GM23338 (cell line): Measurements from ENCODE around the gene RPL34. TPM values are rescaled to one million over a fixed set of nuclear protein-coding genes. Genes with fewer than 3 reads are reported as not detected.

Source experiments
- ATAC-seq: fragments of 200-7000 bp; cut with Tn5 transposase; 3 replicates; pipeline ENCODE4 v1.9.1; 2020
- DNase-seq: peaks from one replicate; pipeline ENCODE4 v3.0.0-alpha.2; 2015; ENCODE audit warnings: low spot score
- H2AFZ ChIP-seq: fragments of 200-600 bp; sonication (generic); 2 replicates; pipeline ENCODE4 v1.8.0; 2016; ENCODE audit warnings: antibody characterized with exemption, mild to moderate bottlenecking, moderate library complexity
- H3F3A ChIP-seq: fragments of 200-600 bp; sonication (generic); replicated peaks from 2 replicates; pipeline ENCODE4 v1.8.0; 2017; ENCODE audit warnings: antibody characterized with exemption, mixed run types, low read depth
- H3K27ac ChIP-seq: fragments of 200-600 bp; sonication (generic); 2 replicates; pipeline ENCODE4 v1.6.1; 2016; ENCODE audit warnings: low read depth
- H3K27me3 ChIP-seq: fragments of 200-600 bp; sonication (generic); 2 replicates; pipeline ENCODE4 v1.8.0; 2016; ENCODE audit warnings: mild to moderate bottlenecking, mixed run types, moderate library complexity; ENCODE audit not compliant: insufficient read depth
- H3K36me3 ChIP-seq: fragments of 200-600 bp; sonication (generic); 2 replicates; pipeline ENCODE4 v1.8.0; 2016; ENCODE audit warnings: mild to moderate bottlenecking; ENCODE audit not compliant: insufficient read depth
- H3K4me1 ChIP-seq: fragments of 200-600 bp; sonication (generic); 2 replicates; pipeline ENCODE4 v1.8.0; 2016; ENCODE audit warnings: mild to moderate bottlenecking, moderate library complexity; ENCODE audit not compliant: insufficient read depth
- H3K4me2 ChIP-seq: fragments of 200-600 bp; sonication (generic); 2 replicates; pipeline ENCODE4 v1.7.1; 2017; ENCODE audit warnings: mixed run types
- H3K4me3 ChIP-seq: fragments of 200-600 bp; sonication (generic); 2 replicates; pipeline ENCODE4 v1.6.1; 2016; ENCODE audit warnings: mixed run types
- H3K79me2 ChIP-seq: fragments of 200-600 bp; sonication (generic); replicated peaks from 2 replicates; pipeline ENCODE4 v1.8.0; 2017; ENCODE audit warnings: mild to moderate bottlenecking; ENCODE audit not compliant: insufficient read depth
- H3K9me2 ChIP-seq: fragments of 200-600 bp; sonication (generic); 2 replicates; pipeline ENCODE4 v1.8.0; 2017; ENCODE audit not compliant: insufficient read depth
- H4K20me1 ChIP-seq: fragments of 200-600 bp; sonication (generic); replicated peaks from 2 replicates; pipeline ENCODE4 v1.8.0; 2017; ENCODE audit warnings: mild to moderate bottlenecking; ENCODE audit not compliant: insufficient read depth
- H3K27ac Mint-ChIP-seq: 2 replicates; pipeline ENCODE4 v1.8.0; 2020; ENCODE audit warnings: inconsistent platforms, mild to moderate bottlenecking, moderate library complexity, mixed read lengths
- H3K27me3 Mint-ChIP-seq: 3 replicates; pipeline ENCODE4 v1.8.0; 2022; ENCODE audit warnings: low read depth, mild to moderate bottlenecking, moderate library complexity, mixed read lengths, inconsistent platforms; ENCODE audit not compliant: insufficient read depth, poor library complexity
- H3K36me3 Mint-ChIP-seq: 3 replicates; pipeline ENCODE4 v1.8.0; 2021; ENCODE audit warnings: low read depth, mild to moderate bottlenecking, inconsistent platforms, moderate library complexity, mixed read lengths
- H3K4me1 Mint-ChIP-seq: 3 replicates; pipeline ENCODE4 v1.8.0; 2020; ENCODE audit warnings: mild to moderate bottlenecking, inconsistent platforms, mixed read lengths
- H3K4me3 Mint-ChIP-seq: 3 replicates; pipeline ENCODE4 v1.8.0; 2021; ENCODE audit warnings: moderate library complexity, mild to moderate bottlenecking, inconsistent platforms, mixed read lengths
- H3K9me3 Mint-ChIP-seq: 3 replicates; pipeline ENCODE4 v1.8.0; 2020; ENCODE audit warnings: moderate library complexity, mild to moderate bottlenecking, inconsistent platforms, mixed read lengths
- CREB1 ChIP-seq: fragments of 250-450 bp; sonication (Bioruptor Pico); IDR thresholded peaks from 2 replicates; pipeline ENCODE4 v1.5.0; 2020; ENCODE audit warnings: low read depth, mild to moderate bottlenecking, moderate library complexity
- CTCF ChIP-seq, 2 experiments: fragments of 200-600 bp in 1 of 2; sonication (generic) in 1 of 2; conservative IDR thresholded peaks; 2 replicates each; pipeline versions ENCODE4 v1.5.1 to v1.6.1; 2016 to 2017; ENCODE audit warnings: antibody characterized with exemption in 2 of 2, low read depth in 2 of 2, mild to moderate bottlenecking in 2 of 2, moderate library complexity in 1 of 2
- ETS1 ChIP-seq: IDR thresholded peaks from 2 replicates; pipeline ENCODE4 v1.6.1; 2016; ENCODE audit warnings: antibody characterized with exemption
- EZH2 ChIP-seq: fragments of 200-600 bp; sonication (generic); IDR thresholded peaks from one replicate; pipeline ENCODE4 v1.8.0; 2017; ENCODE audit warnings: antibody characterized with exemption, mild to moderate bottlenecking, low read depth; ENCODE audit not compliant: unreplicated experiment
- EZH2phosphoT487 ChIP-seq: fragments of 200-600 bp; sonication (generic); IDR thresholded peaks from one replicate; pipeline ENCODE4 v1.8.1; 2018; ENCODE audit warnings: antibody characterized with exemption; ENCODE audit not compliant: unreplicated experiment
- JUNB ChIP-seq: IDR thresholded peaks from one replicate; pipeline ENCODE4 v1.6.1; 2016; ENCODE audit warnings: antibody characterized with exemption; ENCODE audit not compliant: unreplicated experiment
- NANOG ChIP-seq: IDR thresholded peaks from 2 replicates; pipeline ENCODE4 v1.6.1; 2016; ENCODE audit warnings: antibody characterized with exemption, borderline replicate concordance
- POLR2AphosphoS5 ChIP-seq: IDR thresholded peaks from 2 replicates; pipeline ENCODE4 v1.6.1; 2016; ENCODE audit warnings: antibody characterized with exemption, low read depth
- REST ChIP-seq: IDR thresholded peaks from one replicate; pipeline ENCODE4 v1.6.1; 2018; ENCODE audit warnings: antibody characterized with exemption; ENCODE audit not compliant: unreplicated experiment
- STAT1 ChIP-seq: IDR thresholded peaks from one replicate; pipeline ENCODE4 v1.6.1; 2016; ENCODE audit warnings: antibody characterized with exemption; ENCODE audit not compliant: unreplicated experiment
- ZNF114 ChIP-seq: fragments of 250-450 bp; sonication (Bioruptor Pico); IDR thresholded peaks from 2 replicates; pipeline ENCODE4 v1.5.0; 2020; ENCODE audit warnings: mild to moderate bottlenecking, moderate library complexity
- ZNF331 ChIP-seq: fragments of 250-450 bp; sonication (Bioruptor Pico); IDR thresholded peaks from 2 replicates; pipeline ENCODE4 v1.5.0; 2020; ENCODE audit warnings: low read depth, mild to moderate bottlenecking, moderate library complexity
- ZNF462 ChIP-seq: fragments of 250-450 bp; sonication (Bioruptor Pico); IDR thresholded peaks from 2 replicates; pipeline ENCODE4 v1.5.0; 2020; ENCODE audit warnings: mild to moderate bottlenecking, moderate library complexity
- polyA plus RNA-seq: library from polyadenylated mRNA; unstranded; fragments of >200 nt; fragmentation: Nextera tagmentation; extraction: Ambion mirVana; gene quantifications from 2 replicates; pipeline ENCODE4 v1.2.1, GENCODE V29; 2016
- total RNA-seq: library from RNA; depleted of rRNA; stranded (reverse); fragments of >200 nt; shearing (Covaris generic); gene quantifications from 2 replicates; pipeline ENCODE4 v1.2.3, GENCODE V29; 2014

Gene RPL34
- total and polyA plus RNA-seq, 2 experiments from 2014 or later, result 785 to 2,566 TPM

- Histone ChIP-seq H3K27ac (no peak overlapping the region), H3K4me2 (no peak overlapping the region), H2AFZ (no peak overlapping the region), H3K4me3 (no peak overlapping the region), H3F3A (no peaks in the 10 kb centered on the region), H3K9me2 (no peaks in the 10 kb centered on the region), H4K20me1 (no peaks in the 10 kb centered on the region), H3K4me1 (no peaks in the 10 kb centered on the region), H3K36me3 (no peaks in the 10 kb centered on the region), H3K27me3 (no peaks in the 10 kb centered on the region), H3K79me2 (peaks cover 12% of the 10 kb centered on the region)
- Mint-ChIP-seq H3K4me1 (no peaks in the 10 kb centered on the region), H3K9me3 (no peaks in the 10 kb centered on the region), H3K27me3 (peaks cover 2% of the 10 kb centered on the region), H3K36me3 (no peaks in the 10 kb centered on the region), H3K27ac (no peak overlapping the region), H3K4me3 (no peak overlapping the region)
- DNase-seq, result no peak
- TF ChIP-seq ZNF331 (CRISPR knock-in tag), result no peak
- TF ChIP-seq NANOG, result no peak
- TF ChIP-seq REST, result no peak
- no peak for TF ChIP-seq ZNF462 (CRISPR knock-in tag)
- no peak for TF ChIP-seq JUNB
- no peak for TF ChIP-seq ZNF114 (CRISPR knock-in tag)
- no peak for TF ChIP-seq STAT1
- TF ChIP-seq EZH2, result no peak
- no peak for TF ChIP-seq ETS1
- TF ChIP-seq EZH2phosphoT487, result no peak
- TF ChIP-seq CREB1 (CRISPR knock-in tag), result no peak
- no peak for TF ChIP-seq CTCF (conservative IDR thresholded peaks at IDR 0.05; ENCODE audit: low read depth in 2 of 2)
- no peak for TF ChIP-seq POLR2AphosphoS5
- no peak for ATAC-seq
Observed at GRCh38 chr4:108646706-108647105, 26.3 kb downstream of the RPL34 start.
